SK-N-SH treated with all-trans-retinoic acid at 6 μM for 48 hours (cell line): ENCODE results near the gene HLCS.

Source experiments
- ATAC-seq: fragments of 200-7000 bp; cut with Tn5 transposase; 3 replicates; pipeline ENCODE4 v1.9.1; 2020; ENCODE audit warnings: mild to moderate bottlenecking, moderate library complexity
- ARNTL ChIP-seq: fragments of 450-650 bp; formaldehyde crosslinking; IDR thresholded peaks from 2 replicates; pipeline ENCODE4 v1.5.0; 2020; ENCODE audit warnings: low read depth, mild to moderate bottlenecking, moderate library complexity, borderline replicate concordance
- BACH2 ChIP-seq: fragments of 250-450 bp; sonication (Bioruptor Pico); IDR thresholded peaks from 2 replicates; pipeline ENCODE4 v1.9.0; 2021; ENCODE audit warnings: mild to moderate bottlenecking, borderline replicate concordance
- CSDC2 ChIP-seq: fragments of 250-450 bp; sonication (Bioruptor Pico); IDR thresholded peaks from 2 replicates; pipeline ENCODE4 v1.5.0; 2020; ENCODE audit warnings: mild to moderate bottlenecking, moderate library complexity
- CSRNP3 ChIP-seq: fragments of 250-450 bp; sonication (Bioruptor Pico); IDR thresholded peaks from 2 replicates; pipeline ENCODE4 v1.5.1; 2021; ENCODE audit warnings: mild to moderate bottlenecking, moderate library complexity
- ESRRG ChIP-seq: fragments of 250-450 bp; sonication (Bioruptor Pico); IDR thresholded peaks from 2 replicates; pipeline ENCODE4 v1.6.1; 2021; ENCODE audit warnings: mild to moderate bottlenecking
- ISL1 ChIP-seq: fragments of 250-450 bp; sonication (Bioruptor Pico); IDR thresholded peaks from 2 replicates; pipeline ENCODE4 v2.1.2; 2022; ENCODE audit warnings: mild to moderate bottlenecking, moderate library complexity
- OSR1 ChIP-seq: fragments of 250-450 bp; sonication (Bioruptor Pico); IDR thresholded peaks from 2 replicates; pipeline ENCODE4 v1.8.0; 2022; ENCODE audit warnings: moderate library complexity, mild to moderate bottlenecking, inconsistent platforms
- PPARA ChIP-seq: fragments of 250-450 bp; sonication (Bioruptor Pico); IDR thresholded peaks from 2 replicates; pipeline ENCODE4 v1.5.0; 2020; ENCODE audit warnings: mild to moderate bottlenecking, borderline replicate concordance
- RARB ChIP-seq: fragments of 250-450 bp; sonication (Bioruptor Pico); IDR thresholded peaks from 2 replicates; pipeline ENCODE4 v1.8.0; 2021; ENCODE audit warnings: mild to moderate bottlenecking, moderate library complexity
- TCF4 ChIP-seq: fragments of 250-450 bp; sonication (Bioruptor Pico); IDR thresholded peaks from 2 replicates; pipeline ENCODE4 v1.8.0; 2021; ENCODE audit warnings: mild to moderate bottlenecking, moderate library complexity, borderline replicate concordance
- TOX ChIP-seq: fragments of 250-450 bp; sonication (Bioruptor Pico); IDR thresholded peaks from 2 replicates; pipeline ENCODE4 v1.8.0; 2021; ENCODE audit warnings: mild to moderate bottlenecking, moderate library complexity, borderline replicate concordance
- ZC3H10 ChIP-seq: fragments of 250-450 bp; sonication (Bioruptor Pico); IDR thresholded peaks from 2 replicates; pipeline ENCODE4 v1.5.1; 2021; ENCODE audit warnings: mild to moderate bottlenecking, moderate library complexity
- ZFP3 ChIP-seq: fragments of 250-450 bp; sonication (Bioruptor Pico); IDR thresholded peaks from 2 replicates; pipeline ENCODE4 v1.5.0; 2020; ENCODE audit warnings: mild to moderate bottlenecking, moderate library complexity
- ZFP30 ChIP-seq: fragments of 450-650 bp; formaldehyde crosslinking; IDR thresholded peaks from 2 replicates; pipeline ENCODE4 v1.5.0; 2022; ENCODE audit warnings: mild to moderate bottlenecking, moderate library complexity
- ZNF565 ChIP-seq: fragments of 450-650 bp; formaldehyde crosslinking; conservative IDR thresholded peaks from 2 replicates; pipeline ENCODE4 v1.5.0; 2020; ENCODE audit warnings: low read depth, mild to moderate bottlenecking, moderate library complexity
- ZNF70 ChIP-seq: fragments of 450-650 bp; formaldehyde crosslinking; IDR thresholded peaks from 2 replicates; pipeline ENCODE4 v1.5.0; 2020; ENCODE audit warnings: mild to moderate bottlenecking, moderate library complexity
- ZNF8 ChIP-seq: fragments of 450-650 bp; formaldehyde crosslinking; IDR thresholded peaks from 2 replicates; pipeline ENCODE4 v1.5.0; 2020; ENCODE audit warnings: mild to moderate bottlenecking, moderate library complexity
- TF ChIP-seq, protein P1 (sequence below): fragments of 250-450 bp; sonication (Bioruptor Pico); IDR thresholded peaks from 2 replicates; pipeline ENCODE4 v1.8.0; 2021; ENCODE audit warnings: low read depth, mild to moderate bottlenecking, moderate library complexity, borderline replicate concordance
- TF ChIP-seq, protein P2 (sequence below): fragments of 250-450 bp; sonication (Bioruptor Pico); IDR thresholded peaks from 2 replicates; pipeline ENCODE4 v1.5.0; 2020; ENCODE audit warnings: mild to moderate bottlenecking, moderate library complexity
- TF ChIP-seq, protein P3 (sequence below): fragments of 250-450 bp; sonication (Bioruptor Pico); IDR thresholded peaks from 2 replicates; pipeline ENCODE4 v1.8.0; 2020; ENCODE audit warnings: mild to moderate bottlenecking, moderate library complexity, borderline replicate concordance
- TF ChIP-seq, protein P4 (sequence below): fragments of 250-450 bp; sonication (Bioruptor Pico); IDR thresholded peaks from 2 replicates; pipeline ENCODE4 v1.5.1; 2020; ENCODE audit warnings: low read depth, mild to moderate bottlenecking, moderate library complexity

Gene HLCS

DNA sequence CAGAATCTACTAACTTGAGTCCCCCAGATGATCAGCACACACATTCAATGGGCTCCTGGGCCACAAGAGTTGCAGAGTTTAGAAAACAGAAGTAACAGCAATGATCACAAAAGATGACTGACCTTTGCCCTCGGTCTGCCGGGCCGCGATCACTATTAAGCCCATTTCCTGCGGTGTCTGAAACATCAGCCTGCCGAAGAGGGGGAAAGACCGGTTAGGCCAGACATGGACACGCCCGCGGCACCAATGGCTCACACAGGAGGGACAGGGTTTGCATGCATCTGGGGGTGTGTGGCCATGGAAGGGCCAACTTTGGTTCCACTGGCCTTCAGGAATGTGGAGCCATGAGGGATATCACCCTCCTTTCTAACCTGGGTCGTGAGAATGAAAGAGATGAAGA lies 199.4 kb downstream of the HLCS start (continued):
- TF ChIP-seq CSRNP3 = no peak
- no peak for TF ChIP-seq OSR1 (CRISPR knock-in tag)
- no peak for TF ChIP-seq ZC3H10 (CRISPR knock-in tag)
- TF ChIP-seq RARB (CRISPR knock-in tag) = no peak

DNA sequence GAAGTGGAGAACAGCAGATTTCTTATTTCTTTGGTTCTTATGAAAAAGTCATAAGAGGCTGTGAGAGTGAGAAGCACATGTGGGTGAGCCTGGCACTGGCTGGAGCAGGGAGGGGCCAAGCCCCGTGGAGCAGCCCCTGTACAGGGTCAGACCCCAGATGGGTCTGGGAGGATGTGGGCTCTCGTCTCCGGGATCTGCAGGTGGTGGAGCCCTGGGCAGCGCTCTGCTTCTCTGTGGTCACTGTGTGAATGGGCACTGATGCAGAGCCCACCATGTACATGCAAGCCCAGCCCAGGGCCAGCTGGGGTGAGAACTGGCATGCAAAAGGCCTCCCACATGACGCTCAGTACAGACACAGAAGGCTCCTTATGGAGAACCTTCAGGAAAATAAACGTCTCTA lies 200.0 kb downstream of the HLCS start:
- ATAC-seq = no peak
- TF ChIP-seq, protein P1, sequence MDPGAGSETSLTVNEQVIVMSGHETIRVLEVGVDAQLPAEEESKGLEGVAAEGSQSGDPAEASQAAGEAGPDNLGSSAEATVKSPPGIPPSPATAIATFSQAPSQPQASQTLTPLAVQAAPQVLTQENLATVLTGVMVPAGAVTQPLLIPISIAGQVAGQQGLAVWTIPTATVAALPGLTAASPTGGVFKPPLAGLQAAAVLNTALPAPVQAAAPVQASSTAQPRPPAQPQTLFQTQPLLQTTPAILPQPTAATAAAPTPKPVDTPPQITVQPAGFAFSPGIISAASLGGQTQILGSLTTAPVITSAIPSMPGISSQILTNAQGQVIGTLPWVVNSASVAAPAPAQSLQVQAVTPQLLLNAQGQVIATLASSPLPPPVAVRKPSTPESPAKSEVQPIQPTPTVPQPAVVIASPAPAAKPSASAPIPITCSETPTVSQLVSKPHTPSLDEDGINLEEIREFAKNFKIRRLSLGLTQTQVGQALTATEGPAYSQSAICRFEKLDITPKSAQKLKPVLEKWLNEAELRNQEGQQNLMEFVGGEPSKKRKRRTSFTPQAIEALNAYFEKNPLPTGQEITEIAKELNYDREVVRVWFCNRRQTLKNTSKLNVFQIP (CRISPR knock-in tag) = no peak
- TF ChIP-seq OSR1 (CRISPR knock-in tag) (no peak), ZFP3 (CRISPR knock-in tag) (no peak), ARNTL (CRISPR knock-in tag) (no peak), TCF4 (CRISPR knock-in tag) (no peak), BACH2 (CRISPR knock-in tag) (no peak)
- TF ChIP-seq, protein P2, sequence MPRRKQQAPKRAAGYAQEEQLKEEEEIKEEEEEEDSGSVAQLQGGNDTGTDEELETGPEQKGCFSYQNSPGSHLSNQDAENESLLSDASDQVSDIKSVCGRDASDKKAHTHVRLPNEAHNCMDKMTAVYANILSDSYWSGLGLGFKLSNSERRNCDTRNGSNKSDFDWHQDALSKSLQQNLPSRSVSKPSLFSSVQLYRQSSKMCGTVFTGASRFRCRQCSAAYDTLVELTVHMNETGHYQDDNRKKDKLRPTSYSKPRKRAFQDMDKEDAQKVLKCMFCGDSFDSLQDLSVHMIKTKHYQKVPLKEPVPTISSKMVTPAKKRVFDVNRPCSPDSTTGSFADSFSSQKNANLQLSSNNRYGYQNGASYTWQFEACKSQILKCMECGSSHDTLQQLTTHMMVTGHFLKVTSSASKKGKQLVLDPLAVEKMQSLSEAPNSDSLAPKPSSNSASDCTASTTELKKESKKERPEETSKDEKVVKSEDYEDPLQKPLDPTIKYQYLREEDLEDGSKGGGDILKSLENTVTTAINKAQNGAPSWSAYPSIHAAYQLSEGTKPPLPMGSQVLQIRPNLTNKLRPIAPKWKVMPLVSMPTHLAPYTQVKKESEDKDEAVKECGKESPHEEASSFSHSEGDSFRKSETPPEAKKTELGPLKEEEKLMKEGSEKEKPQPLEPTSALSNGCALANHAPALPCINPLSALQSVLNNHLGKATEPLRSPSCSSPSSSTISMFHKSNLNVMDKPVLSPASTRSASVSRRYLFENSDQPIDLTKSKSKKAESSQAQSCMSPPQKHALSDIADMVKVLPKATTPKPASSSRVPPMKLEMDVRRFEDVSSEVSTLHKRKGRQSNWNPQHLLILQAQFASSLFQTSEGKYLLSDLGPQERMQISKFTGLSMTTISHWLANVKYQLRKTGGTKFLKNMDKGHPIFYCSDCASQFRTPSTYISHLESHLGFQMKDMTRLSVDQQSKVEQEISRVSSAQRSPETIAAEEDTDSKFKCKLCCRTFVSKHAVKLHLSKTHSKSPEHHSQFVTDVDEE (CRISPR knock-in tag) = no peak

- TF ChIP-seq ZNF70 (CRISPR knock-in tag) (no peak), ZC3H10 (CRISPR knock-in tag) (no peak), BACH2 (CRISPR knock-in tag) (no peak)
- TF ChIP-seq, protein P1 (CRISPR knock-in tag) = no peak
- TF ChIP-seq, all 23 proteins: peak for 0
Measured at GRCh38 chr21:36765229-36765628, 201.2 kb downstream of the HLCS start.

GRCh38 chr21:36763305-36763704 lies 203.2 kb downstream of the HLCS start:
- ATAC-seq = no peak
- TF ChIP-seq ESRRG = no peak
- TF ChIP-seq ZFP30 = no peak
- TF ChIP-seq, protein P3, sequence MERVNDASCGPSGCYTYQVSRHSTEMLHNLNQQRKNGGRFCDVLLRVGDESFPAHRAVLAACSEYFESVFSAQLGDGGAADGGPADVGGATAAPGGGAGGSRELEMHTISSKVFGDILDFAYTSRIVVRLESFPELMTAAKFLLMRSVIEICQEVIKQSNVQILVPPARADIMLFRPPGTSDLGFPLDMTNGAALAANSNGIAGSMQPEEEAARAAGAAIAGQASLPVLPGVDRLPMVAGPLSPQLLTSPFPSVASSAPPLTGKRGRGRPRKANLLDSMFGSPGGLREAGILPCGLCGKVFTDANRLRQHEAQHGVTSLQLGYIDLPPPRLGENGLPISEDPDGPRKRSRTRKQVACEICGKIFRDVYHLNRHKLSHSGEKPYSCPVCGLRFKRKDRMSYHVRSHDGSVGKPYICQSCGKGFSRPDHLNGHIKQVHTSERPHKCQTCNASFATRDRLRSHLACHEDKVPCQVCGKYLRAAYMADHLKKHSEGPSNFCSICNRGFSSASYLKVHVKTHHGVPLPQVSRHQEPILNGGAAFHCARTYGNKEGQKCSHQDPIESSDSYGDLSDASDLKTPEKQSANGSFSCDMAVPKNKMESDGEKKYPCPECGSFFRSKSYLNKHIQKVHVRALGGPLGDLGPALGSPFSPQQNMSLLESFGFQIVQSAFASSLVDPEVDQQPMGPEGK = no peak
- TF ChIP-seq BACH2 (CRISPR knock-in tag) = no peak
- no peak for TF ChIP-seq ZFP3 (CRISPR knock-in tag)
- no peak for TF ChIP-seq ZNF70 (CRISPR knock-in tag)
- TF ChIP-seq CSDC2 (CRISPR knock-in tag) = no peak
- TF ChIP-seq, protein P4, sequence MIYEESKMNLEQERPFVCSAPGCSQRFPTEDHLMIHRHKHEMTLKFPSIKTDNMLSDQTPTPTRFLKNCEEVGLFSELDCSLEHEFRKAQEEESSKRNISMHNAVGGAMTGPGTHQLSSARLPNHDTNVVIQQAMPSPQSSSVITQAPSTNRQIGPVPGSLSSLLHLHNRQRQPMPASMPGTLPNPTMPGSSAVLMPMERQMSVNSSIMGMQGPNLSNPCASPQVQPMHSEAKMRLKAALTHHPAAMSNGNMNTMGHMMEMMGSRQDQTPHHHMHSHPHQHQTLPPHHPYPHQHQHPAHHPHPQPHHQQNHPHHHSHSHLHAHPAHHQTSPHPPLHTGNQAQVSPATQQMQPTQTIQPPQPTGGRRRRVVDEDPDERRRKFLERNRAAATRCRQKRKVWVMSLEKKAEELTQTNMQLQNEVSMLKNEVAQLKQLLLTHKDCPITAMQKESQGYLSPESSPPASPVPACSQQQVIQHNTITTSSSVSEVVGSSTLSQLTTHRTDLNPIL (CRISPR knock-in tag) = no peak
- TF ChIP-seq ISL1 (CRISPR knock-in tag) = no peak
- no peak for TF ChIP-seq ZNF565 (CRISPR knock-in tag)
- no peak for TF ChIP-seq OSR1 (CRISPR knock-in tag)
- no peak for TF ChIP-seq TOX
- TF ChIP-seq ZNF8 (CRISPR knock-in tag) = no peak
- no peak for TF ChIP-seq PPARA (CRISPR knock-in tag)

More at GRCh38 chr21:36765229-36765628, 201.2 kb downstream of the HLCS start:
- ATAC-seq = no peak
